Body of pancreas (tissue), 4 donors: ENCODE results near the gene DNAH11. TPM values are rescaled to one million over a fixed set of nuclear protein-coding genes. Genes with fewer than 3 reads are reported as not detected.
"Not testable (repeated sequence)": the region's sequence is repeated elsewhere in the genome, so short reads cannot be mapped to it uniquely, and the experiment has no call there.

Source experiments
- ATAC-seq: fragments of 150-250 bp; one replicate; pipeline ENCODE4 v1.9.1; 2016
- DNase-seq, 4 donors: peaks; one replicate each; pipeline ENCODE4 v3.0.0-alpha.2; 2019
- H3K27ac ChIP-seq, 4 donors: fragments of 200-600 bp; sonication (generic); 1 replicate in 3 of 4; 2 replicates in 1 of 4; pipeline versions ENCODE4 v1.5.1 to v1.6.1; 2016 to 2019; ENCODE audit warnings: mild to moderate bottlenecking in 1 of 4, mixed read lengths in 1 of 4, moderate library complexity in 1 of 4
- H3K27me3 ChIP-seq, 2 donors: fragments of 200-600 bp; sonication (generic); one replicate each; pipeline ENCODE4 v1.6.0; 2016; ENCODE audit warnings: mild to moderate bottlenecking in 1 of 2
- H3K36me3 ChIP-seq, 2 donors: fragments of 200-600 bp; sonication (generic); replicated peaks in 1 of 2; 2 replicates each; pipeline ENCODE4 v1.5.1; 2016; ENCODE audit warnings: low read depth in 2 of 2; ENCODE audit not compliant: insufficient read depth in 1 of 2
- H3K4me1 ChIP-seq: fragments of 200-600 bp; sonication (generic); one replicate; pipeline ENCODE4 v1.6.0; 2016
- H3K4me3 ChIP-seq, 2 donors: fragments of 200-600 bp; sonication (generic); 1 replicate in 1 of 2; 2 replicates in 1 of 2; pipeline ENCODE4 v1.5.1; 2016 to 2019
- H3K9me3 ChIP-seq, 3 donors: fragments of 200-600 bp; sonication (generic); 1 replicate in 2 of 3; 2 replicates in 1 of 3; pipeline ENCODE4 v1.5.1; 2016
- CTCF ChIP-seq, 7 experiments: fragments of 450-650 bp in 4 of 7; fragments of 200-600 bp in 3 of 7; sonication (generic) in 3 of 7; IDR thresholded peaks; one replicate each; pipeline ENCODE4 v1.5.1; 2016 to 2019; ENCODE audit warnings: antibody characterized with exemption in 7 of 7
- POLR2A ChIP-seq, 3 donors: fragments of 450-650 bp; IDR thresholded peaks; one replicate each; pipeline ENCODE4 v1.6.1; 2016; ENCODE audit warnings: antibody characterized with exemption in 3 of 3, mild to moderate bottlenecking in 2 of 3
- WGBS, 2 donors: methylation state at CpG; one replicate each; pipeline ENCODE4 v1.1.5; 2017; 5-methylcytosine and 5-hydroxymethylcytosine counted together
- intact Hi-C: fragments of 100-400 bp; cut with DNase I; formaldehyde crosslinking; loops from one replicate; pipeline ENCODE4 v1.15.1; 2023
- total RNA-seq, 2 donors: library from RNA; depleted of rRNA; stranded (reverse); fragments of >200 nt; gene quantifications; one replicate each; pipeline ENCODE4 v1.1.0, GENCODE V29; 2016

Gene DNAH11
- total RNA-seq, 2 donors from 2014 or later = 0.52 to 0.99 TPM

- TF ChIP-seq CTCF (IDR thresholded peaks at IDR 0.05) (no peak), POLR2A (IDR thresholded peaks at IDR 0.05) (no peak)
- no peak overlapping the region for H3K4me3 ChIP-seq
- WGBS, 2 donors = 30 to 37% methylated on average over 7 of the region's 7 CpGs
Measured at GRCh38 chr7:21829731-21830130, 286.9 kb downstream of the DNAH11 start.

GRCh38 chr7:21844742-21845141, 301.9 kb downstream of the DNAH11 start:
- intact Hi-C loops = no loop called here
- TF ChIP-seq CTCF (IDR thresholded peaks at IDR 0.05) (no peak), POLR2A (IDR thresholded peaks at IDR 0.05) (no peak)
- Histone ChIP-seq H3K36me3 (no peaks in the 10 kb centered on the region), H3K27me3 (no peaks in the 10 kb centered on the region), H3K9me3 (no peaks in the 10 kb centered on the region), H3K4me1 (no peaks in the 10 kb centered on the region), H3K27ac (no peak overlapping the region), H3K4me3 (no peak overlapping the region)
- no peak for ATAC-seq
- WGBS, 2 donors = 50 to 53% methylated on average over 1 of the region's 1 CpG
- no peak for DNase-seq

More at GRCh38 chr7:21829731-21830130, 286.9 kb downstream of the DNAH11 start:
- Histone ChIP-seq H3K27me3 (no peaks in the 10 kb centered on the region), H3K4me1 (no peaks in the 10 kb centered on the region), H3K36me3 (no peaks in the 10 kb centered on the region), H3K9me3 (no peaks in the 10 kb centered on the region), H3K27ac (no peak overlapping the region)
- intact Hi-C loops = no loop called here
- ATAC-seq (no peak), DNase-seq (no peak)

GRCh38 chr7:21850531-21851285, 307.9 kb downstream of the DNAH11 start:
- WGBS, 2 donors = 74 to 76% methylated on average over 5 of the region's 5 CpGs
- H3K36me3 ChIP-seq = no peaks in the 10 kb centered on the region
- no peaks in the 10 kb centered on the region for H3K27me3 ChIP-seq
- H3K4me3 ChIP-seq = no peak overlapping the region
- no peak for ATAC-seq
- intact Hi-C loops = no loop called here
- H3K4me1 ChIP-seq = no peaks in the 10 kb centered on the region
- H3K9me3 ChIP-seq = no peaks in the 10 kb centered on the region
- no peak overlapping the region for H3K27ac ChIP-seq
- no peak for DNase-seq
- TF ChIP-seq CTCF (IDR thresholded peaks at IDR 0.05) = no peak
- no peak for TF ChIP-seq POLR2A (IDR thresholded peaks at IDR 0.05)

- TF ChIP-seq CTCF (IDR thresholded peaks at IDR 0.05) = no peak
- no peak for TF ChIP-seq POLR2A (IDR thresholded peaks at IDR 0.05)
- H3K9me3 ChIP-seq = no peaks in the 10 kb centered on the region
- no peaks in the 10 kb centered on the region for H3K36me3 ChIP-seq
- H3K4me1 ChIP-seq = no peaks in the 10 kb centered on the region
- H3K27ac ChIP-seq = no peak overlapping the region
- H3K4me3 ChIP-seq = no peak overlapping the region
- DNase-seq = no peak
- ATAC-seq = no peak
- intact Hi-C loops = no loop called here
- H3K27me3 ChIP-seq = no peaks in the 10 kb centered on the region
- 60 to 67% methylated on average over 6 of the region's 6 CpGs for WGBS, 2 donors
Measured at GRCh38 chr7:21851559-21851967, 308.7 kb downstream of the DNAH11 start.

GRCh38 chr7:21865631-21866204, 322.9 kb downstream of the DNAH11 start:
- H3K27me3 ChIP-seq, H3K4me1 ChIP-seq, H3K27ac ChIP-seq, H3K4me3 ChIP-seq, H3K9me3 ChIP-seq, DNase-seq, H3K36me3 ChIP-seq, intact Hi-C loops, ATAC-seq: not testable (repeated sequence)
- WGBS, 2 donors = 58 to 63% methylated on average over 7 of the region's 7 CpGs
